Left ventricle myocardium superior (tissue), 1 donor: ENCODE data around the gene HNRNPUL1. TPM values are rescaled to one million over a fixed set of nuclear protein-coding genes. Genes with fewer than 3 reads are reported as not detected.
A peak's percentile ranks its signal among the peaks of the same experiment; 100 is the strongest.
"Not testable (repeated sequence)": the region's sequence is repeated elsewhere in the genome, so short reads cannot be mapped to it uniquely, and the experiment has no call there.

Experiments used
- ATAC-seq: fragments of 200-7000 bp; cut with Tn5 transposase; one replicate; pipeline ENCODE4 v1.9.1; 2020; ENCODE audit warnings: mild to moderate bottlenecking, moderate library complexity
- DNase-seq: peaks from one replicate; pipeline ENCODE4 v3.0.0-alpha.2; 2020
- intact Hi-C: fragments of 100-400 bp; cut with micrococcal nuclease; formaldehyde crosslinking; loops from one replicate; pipeline ENCODE4 v1.11.0; 2022
- long read RNA-seq: library from polyadenylated mRNA; unstranded; transcript quantifications from one replicate; pipeline ENCODE4 v2.0.0, GENCODE V29; 2021
- total RNA-seq: library from RNA; stranded (reverse); fragmentation: NEBNext Ultra II Directional; extraction: Animal tissue kit (Norgen Biotek cat#: 25700); gene quantifications from one replicate; pipeline ENCODE4 v1.2.1, GENCODE V29; 2021
- donor health status: DM: no; HTN: yes; CAD: no; lungs with severe emphysema.

HNRNPUL1 gene
- 128 TPM for total RNA-seq
- long read RNA-seq, partial matches to known transcripts, result 26 of 32 reads
- long read RNA-seq, other reads (novel, unspliced or antisense), result 1 of 32 reads

DNA sequence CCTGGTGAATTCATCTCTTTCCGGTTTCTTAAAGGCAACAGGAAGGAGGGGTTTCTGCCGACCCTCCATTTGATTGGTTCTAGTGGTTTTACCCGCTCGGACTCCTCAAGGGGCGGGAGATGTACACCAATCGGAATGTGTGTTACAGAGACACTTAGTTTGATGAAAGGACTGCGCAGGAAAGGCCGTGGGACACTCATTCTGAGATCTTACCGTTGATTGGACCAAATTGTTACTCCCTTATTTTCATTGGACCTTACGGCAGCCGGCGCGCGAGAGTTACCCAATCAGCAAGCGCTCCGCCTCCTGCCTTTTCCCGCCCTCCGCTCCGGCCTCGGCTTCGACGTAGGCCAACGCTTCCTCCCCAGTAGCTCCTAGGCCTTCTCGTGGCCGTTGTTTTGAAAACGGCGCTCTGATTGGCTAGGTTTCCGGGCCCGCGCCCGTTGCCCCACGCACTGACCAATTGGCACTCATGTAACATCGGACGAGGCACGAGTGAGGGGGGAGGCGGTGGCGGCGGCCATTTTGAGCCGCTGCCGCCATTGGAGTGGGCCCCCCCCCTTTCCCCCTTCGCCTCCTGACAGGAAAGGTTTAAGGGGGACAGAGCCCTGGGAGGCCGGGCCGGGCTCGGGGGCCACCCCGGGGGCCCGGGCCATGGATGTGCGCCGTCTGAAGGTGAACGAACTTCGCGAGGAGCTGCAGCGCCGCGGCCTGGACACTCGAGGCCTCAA is at the start of gene HNRNPUL1:
Gene HNRNPUL1, plus strand, starts transcription at position 523 of the 731 bp plus-strand sequence. Its CDS starts 132 bp downstream, at position 655.
- intact Hi-C loops, result no loop called here
- DNase-seq (peak; percentile 98), ATAC-seq (peak; percentile 86)

- DNase-seq (no peak), ATAC-seq (no peak)
- intact Hi-C loops, result no loop called here
These were observed 46.4 kb upstream of the HNRNPUL1 start for GRCh38 chr19:41217741-41218140.

DNA sequence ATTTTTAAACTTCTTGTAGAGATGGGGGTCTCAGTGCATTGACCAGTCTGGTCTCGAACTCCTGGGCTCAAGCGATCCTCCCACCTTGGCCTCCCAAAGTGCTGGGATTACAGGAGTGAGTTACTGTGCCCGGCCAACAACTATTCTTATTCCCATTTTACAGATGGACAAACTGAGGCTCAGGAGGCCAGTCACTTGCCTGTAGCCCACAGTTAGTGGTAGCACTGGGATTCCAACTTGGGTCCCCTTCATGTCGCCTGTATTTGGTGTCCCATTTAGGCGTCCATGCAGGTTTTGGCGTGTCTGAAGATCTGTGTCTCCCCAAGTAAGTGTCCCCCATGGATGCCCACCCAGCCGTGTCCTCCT is 45.9 kb upstream of the HNRNPUL1 start:
- intact Hi-C loops, result no loop called here
- DNase-seq, result no peak
- no peak for ATAC-seq

- DNase-seq (peak; percentile 87), ATAC-seq (peak; percentile 86)
- intact Hi-C loops, result no loop called here
These were observed 45.3 kb upstream of the HNRNPUL1 start, which contains the start of gene AXL for GRCh38 chr19:41218615-41219507. TSS of gene AXL (plus strand) at chr19:41219223. CDS start at chr19:41219393, 170 bp downstream.

DNA sequence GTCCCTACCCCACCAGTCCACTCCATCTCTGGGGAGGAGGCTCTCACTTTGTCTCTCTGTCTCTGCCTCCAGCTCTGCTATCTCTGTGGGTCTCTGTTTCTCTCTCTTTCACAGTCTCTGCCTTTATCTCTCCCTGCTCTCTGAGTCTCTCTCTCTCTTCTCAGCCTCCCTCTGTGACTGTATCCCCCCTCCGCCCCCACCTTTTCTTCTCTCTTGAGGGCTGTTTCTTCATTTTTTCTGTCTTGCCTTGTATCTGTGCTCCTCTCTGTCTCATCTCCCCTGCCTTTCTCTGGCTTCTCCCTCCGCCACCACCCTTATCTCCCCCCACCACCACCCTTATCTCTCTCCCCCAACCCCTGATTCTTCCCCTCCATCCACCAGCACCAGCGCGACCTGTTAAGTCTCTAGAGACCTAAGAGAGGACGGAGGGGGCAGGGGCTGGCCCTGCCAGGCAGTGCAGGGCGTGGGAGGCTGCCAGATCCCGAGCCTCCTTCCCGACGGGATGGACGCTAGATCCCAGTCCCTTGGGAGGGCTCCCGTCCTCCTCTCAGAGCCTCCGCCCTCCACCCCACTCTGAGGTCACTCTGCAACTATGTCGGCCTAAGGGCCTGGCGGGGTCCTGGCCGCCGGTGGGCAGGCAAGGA is 44.1 kb upstream of the HNRNPUL1 start:
- intact Hi-C loops, result no loop called here
- DNase-seq (peak; percentile 73), ATAC-seq (peak; percentile 38)

DNA sequence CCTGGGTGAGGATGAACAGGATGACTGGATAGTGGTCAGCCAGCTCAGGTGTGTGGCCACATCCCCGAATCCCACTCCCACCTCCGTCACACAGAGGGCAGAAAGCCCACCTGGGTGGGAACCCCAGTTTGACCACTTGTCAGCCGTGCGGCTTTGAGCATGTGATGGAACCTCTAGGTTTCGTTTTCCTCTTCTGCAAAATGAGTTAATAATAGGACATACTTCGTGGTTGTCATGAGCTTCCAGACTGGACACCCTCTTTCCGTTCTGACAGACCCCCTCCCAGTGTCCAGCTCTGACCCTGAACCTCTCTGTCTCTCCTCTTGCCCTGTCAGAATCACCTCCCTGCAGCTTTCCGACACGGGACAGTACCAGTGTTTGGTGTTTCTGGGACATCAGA is 43.4 kb upstream of the HNRNPUL1 start:
- no peak for ATAC-seq
- DNase-seq, result no peak
- intact Hi-C loops, result no loop called here

- intact Hi-C loops, result no loop called here
- DNase-seq (no peak), ATAC-seq (no peak)
These were observed 42.5 kb upstream of the HNRNPUL1 start for GRCh38 chr19:41221514-41222205.

- DNase-seq (no peak), ATAC-seq (no peak)
- intact Hi-C loops, result no loop called here
These were observed 41.9 kb upstream of the HNRNPUL1 start for GRCh38 chr19:41222240-41222639.

- DNase-seq (no peak), ATAC-seq (no peak)
- intact Hi-C loops, result no loop called here
These were observed 40.5 kb upstream of the HNRNPUL1 start for GRCh38 chr19:41223431-41224234.

DNA sequence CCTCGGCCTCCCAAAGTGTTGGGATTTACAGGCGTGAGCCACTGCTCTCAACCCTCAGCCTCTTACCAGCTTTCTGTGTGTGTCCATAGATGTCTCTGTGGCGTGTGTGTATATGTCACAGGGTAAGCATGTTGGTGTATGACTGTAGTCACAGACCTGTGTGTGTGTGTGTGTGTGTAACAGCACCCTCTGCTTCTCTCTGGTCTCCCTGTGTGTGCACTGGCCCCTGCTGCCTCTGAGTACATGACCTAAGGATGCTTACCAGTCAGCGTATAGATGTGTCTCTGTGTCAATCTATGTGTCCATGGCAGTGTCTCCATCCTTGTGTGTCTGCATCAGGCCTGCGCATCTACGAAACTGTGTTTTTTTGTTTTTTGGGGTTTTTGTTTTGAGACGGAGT is 39.5 kb upstream of the HNRNPUL1 start:
- DNase-seq, result no peak
- intact Hi-C loops, result no loop called here
- ATAC-seq, result no peak

- intact Hi-C loops, result no loop called here
- ATAC-seq (peak; percentile 74), DNase-seq (peak; percentile 54)
These were observed 38.7 kb upstream of the HNRNPUL1 start for GRCh38 chr19:41225238-41226052.

- DNase-seq, result peak; percentile 81
- ATAC-seq, result peak; percentile 83
- intact Hi-C loops, result no loop called here
These were observed 37.9 kb upstream of the HNRNPUL1 start for GRCh38 chr19:41226053-41226873.

GRCh38 chr19:41226874-41227390 is 37.2 kb upstream of the HNRNPUL1 start:
- DNase-seq, result no peak
- intact Hi-C loops, result no loop called here
- ATAC-seq, result no peak

DNA sequence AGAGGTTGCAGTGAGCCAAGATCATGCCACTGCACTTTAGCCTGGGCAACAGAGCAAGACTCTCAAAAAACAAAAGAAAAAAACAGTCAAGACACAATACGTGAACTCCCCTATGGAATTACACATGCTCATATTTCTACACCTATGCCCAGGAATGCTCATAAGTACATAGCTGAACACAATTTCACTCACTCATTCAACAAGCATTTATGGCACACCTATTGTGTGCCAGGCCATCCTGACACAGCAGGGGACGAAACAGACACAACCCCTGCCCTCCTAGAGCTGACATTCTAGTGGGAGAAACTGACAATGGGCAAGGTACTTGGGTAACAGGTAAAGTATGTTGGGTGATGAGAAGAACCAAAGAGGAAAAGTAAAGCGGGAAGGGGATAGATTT is 35.7 kb upstream of the HNRNPUL1 start:
- intact Hi-C loops, result no loop called here
- no peak for ATAC-seq
- no peak for DNase-seq

GRCh38 chr19:41229338-41229737 is 34.8 kb upstream of the HNRNPUL1 start:
- intact Hi-C loops, ATAC-seq, DNase-seq: not testable (repeated sequence)

DNA sequence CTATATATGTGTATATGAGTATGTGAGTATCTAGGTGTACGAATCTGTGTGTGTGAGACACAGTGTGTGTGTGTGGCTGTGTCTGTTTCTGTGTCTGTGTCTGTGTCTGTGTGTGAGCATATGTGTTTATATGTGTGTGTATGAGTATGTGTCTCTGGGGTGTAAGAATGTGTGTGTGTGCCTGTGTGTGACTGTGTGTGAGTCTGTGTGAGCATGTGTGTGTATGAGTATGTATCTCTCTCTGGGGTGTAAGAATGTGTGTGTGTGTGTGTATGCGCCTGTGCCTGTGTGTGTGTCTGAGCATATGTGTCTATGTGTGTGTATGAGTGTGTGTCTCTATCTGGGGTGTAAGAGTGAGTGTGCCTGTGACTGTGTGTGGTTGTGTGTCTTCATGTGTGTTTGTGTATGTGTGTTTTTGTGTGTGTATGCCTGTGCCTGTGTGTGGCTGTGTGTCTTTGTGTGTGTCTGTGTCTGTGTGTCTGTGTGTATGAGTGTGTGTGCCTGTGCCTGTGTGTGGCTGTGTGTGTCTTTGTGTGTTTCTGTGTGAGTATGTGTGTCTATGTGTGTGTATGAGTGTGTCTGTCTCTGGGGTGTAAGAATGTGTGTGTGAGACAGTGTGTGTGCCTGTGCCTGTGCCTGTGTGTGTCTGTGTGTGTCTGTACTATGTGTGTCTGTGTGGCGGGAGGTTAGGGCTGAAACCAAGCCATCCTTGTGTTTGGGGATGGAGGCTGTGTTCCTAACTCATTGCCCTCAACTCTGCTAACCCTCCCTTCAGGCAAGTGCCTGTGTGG is 33.9 kb upstream of the HNRNPUL1 start:
- ATAC-seq, result no peak
- no peak for DNase-seq
- intact Hi-C loops, result no loop called here
